GM12875 (cell line): ENCODE measurements around the gene TTC19.
"Not testable (repeated sequence)": the region's sequence is repeated elsewhere in the genome, so short reads cannot be mapped to it uniquely, and the experiment has no call there.

ENCODE experiments used
- H3K4me3 ChIP-seq: one replicate; pipeline ENCODE4 v1.5.1; 2011; ENCODE audit warnings: low read depth, low read length, control low read depth
- TF ChIP-seq, protein P1 (sequence below): IDR thresholded peaks from 2 replicates; pipeline ENCODE4 v1.5.1; 2011; ENCODE audit warnings: low read depth, mild to moderate bottlenecking, control low read depth, inconsistent platforms, low read length, moderate library complexity, borderline replicate concordance; ENCODE audit not compliant: insufficient read depth

Gene TTC19

DNA sequence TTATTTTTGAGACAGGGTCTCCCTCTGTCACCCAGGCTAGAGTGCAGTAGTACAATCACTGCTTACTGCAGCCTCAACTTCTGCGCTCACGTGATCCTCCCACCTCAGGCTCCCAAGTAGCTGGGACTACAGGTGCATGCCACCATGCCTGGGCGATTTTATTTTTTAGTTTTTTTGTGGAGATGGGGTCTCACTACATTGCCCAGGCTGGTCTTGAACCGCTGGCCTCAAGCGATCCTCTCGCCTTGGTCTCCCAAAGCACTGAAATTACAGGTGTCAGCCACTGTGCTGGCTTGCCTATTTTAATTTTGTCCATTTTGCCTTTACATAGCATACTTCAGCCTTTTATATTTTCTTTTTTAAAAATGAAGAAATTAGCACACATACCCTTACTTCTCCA lies 51.2 kb downstream of the TTC19 start:
- TF ChIP-seq, protein P1, sequence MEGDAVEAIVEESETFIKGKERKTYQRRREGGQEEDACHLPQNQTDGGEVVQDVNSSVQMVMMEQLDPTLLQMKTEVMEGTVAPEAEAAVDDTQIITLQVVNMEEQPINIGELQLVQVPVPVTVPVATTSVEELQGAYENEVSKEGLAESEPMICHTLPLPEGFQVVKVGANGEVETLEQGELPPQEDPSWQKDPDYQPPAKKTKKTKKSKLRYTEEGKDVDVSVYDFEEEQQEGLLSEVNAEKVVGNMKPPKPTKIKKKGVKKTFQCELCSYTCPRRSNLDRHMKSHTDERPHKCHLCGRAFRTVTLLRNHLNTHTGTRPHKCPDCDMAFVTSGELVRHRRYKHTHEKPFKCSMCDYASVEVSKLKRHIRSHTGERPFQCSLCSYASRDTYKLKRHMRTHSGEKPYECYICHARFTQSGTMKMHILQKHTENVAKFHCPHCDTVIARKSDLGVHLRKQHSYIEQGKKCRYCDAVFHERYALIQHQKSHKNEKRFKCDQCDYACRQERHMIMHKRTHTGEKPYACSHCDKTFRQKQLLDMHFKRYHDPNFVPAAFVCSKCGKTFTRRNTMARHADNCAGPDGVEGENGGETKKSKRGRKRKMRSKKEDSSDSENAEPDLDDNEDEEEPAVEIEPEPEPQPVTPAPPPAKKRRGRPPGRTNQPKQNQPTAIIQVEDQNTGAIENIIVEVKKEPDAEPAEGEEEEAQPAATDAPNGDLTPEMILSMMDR, result no peak
- H3K4me3 ChIP-seq, result no peak overlapping the region

DNA sequence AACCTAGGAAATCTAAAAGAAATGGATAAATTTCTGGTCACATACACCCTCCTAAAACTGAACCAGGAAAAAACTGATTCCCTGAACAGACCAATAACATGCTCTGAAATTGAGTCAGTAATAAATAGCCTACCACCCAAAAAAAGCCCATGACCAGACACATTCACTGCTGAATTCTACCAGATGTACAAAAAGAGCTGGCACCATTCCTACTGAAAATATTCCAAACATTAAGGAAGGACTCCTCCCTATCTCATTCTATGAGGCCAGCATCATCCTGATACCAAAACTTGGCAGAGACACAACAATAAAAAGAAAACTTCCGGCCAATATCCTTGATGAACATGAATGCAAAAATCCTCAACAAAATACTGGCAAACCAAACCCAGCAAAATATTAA lies 52.9 kb downstream of the TTC19 start:
- TF ChIP-seq, protein P1, result no peak
- H3K4me3 ChIP-seq, result no peak overlapping the region

DNA sequence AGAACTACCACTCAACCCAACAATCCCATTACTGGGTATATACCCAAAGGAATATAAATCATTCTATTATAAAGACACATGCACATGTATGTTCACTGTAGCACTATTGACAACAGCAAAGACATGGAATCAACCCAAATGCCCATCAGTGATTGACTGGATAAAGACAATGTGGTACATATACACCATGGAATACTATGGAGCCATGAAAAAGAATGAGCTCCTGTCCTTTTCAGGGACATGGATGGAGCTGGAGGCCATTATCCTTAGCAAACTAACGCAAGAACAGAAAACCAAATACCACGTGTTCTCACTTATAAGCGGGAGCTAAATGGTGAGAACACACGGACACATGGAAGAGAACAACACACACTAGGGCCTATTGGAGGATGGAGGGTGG lies 55.5 kb downstream of the TTC19 start:
- not testable (repeated sequence) for H3K4me3 ChIP-seq

DNA sequence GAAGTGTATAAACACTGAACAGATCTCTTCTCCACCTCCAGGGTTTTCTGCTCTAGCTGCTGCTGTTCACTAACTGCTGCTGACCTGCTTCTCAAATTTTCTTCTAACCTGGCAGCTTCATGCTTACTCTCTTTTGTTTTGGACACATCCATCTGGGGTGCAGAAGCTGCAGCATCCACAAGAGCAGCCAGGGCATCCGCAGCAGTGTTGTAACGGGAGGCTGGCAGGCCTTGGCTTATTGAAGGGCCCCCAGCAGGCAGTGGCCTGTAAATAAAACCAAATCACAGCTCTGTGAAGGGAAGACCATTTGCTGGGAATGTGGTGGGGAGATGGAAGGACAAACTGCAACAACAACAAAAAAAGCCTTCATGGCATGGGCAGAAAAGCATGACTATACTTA lies 62.0 kb downstream of the TTC19 start:
- TF ChIP-seq, protein P1, result no peak
- no peak overlapping the region for H3K4me3 ChIP-seq

DNA sequence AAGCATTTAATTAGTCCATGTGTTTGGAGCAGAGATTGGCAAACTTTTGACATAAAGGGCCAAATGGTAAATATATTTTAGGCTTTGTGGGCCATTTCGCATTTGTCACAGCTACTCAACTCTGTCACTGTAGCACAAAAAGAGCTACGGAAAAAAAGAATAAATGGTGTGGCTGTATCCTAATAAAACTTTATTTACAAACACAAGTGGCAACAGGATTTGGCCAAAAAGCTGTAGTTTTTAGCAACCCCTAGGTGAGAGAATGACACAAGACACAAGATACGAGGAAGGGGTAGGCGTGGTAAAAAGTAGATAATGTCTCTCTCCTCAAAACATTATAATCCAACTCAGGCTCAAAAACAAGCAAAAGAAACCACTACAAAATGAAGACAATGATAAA lies 66.5 kb downstream of the TTC19 start:
- TF ChIP-seq, protein P1, result no peak
- H3K4me3 ChIP-seq, result no peak overlapping the region

DNA sequence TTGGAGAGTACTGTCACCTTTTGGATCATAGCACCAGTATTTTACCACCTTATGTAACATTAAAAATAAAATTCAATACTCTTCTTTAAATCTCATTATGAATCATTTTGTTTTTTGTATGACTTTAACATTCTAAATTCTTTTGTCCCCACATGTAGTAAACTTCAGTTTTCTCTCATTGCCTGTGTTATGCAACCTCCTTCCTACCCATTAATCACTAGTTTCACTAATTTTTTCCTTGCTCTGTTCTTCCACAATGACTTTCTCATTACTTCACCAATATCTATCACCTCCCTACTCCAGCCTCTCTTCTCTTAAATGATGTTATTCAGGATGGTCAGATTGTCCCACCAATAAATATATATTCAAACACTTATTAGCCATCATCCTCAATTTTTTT lies 68.7 kb downstream of the TTC19 start:
- TF ChIP-seq, protein P1, result no peak
- no peak overlapping the region for H3K4me3 ChIP-seq

DNA sequence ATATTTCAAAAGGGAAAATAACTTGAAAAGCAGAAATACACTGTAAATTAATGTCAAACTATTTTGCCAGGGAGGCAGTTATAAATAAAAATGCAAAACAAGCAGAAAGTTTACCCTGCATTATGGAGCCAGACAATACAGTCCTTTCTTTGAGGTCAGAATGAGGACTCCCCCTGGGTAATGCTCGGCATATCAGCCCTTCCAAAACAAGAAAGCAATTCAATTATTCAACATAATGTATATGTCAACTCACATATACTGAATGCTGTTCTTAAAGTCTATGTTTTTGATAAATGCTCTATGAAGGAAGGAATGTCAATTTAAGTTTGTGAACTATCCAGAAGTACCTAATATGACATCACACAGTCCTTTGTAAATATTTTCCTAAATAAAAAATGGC lies 72.4 kb downstream of the TTC19 start:
- no peak overlapping the region for H3K4me3 ChIP-seq
- TF ChIP-seq, protein P1, result no peak

DNA sequence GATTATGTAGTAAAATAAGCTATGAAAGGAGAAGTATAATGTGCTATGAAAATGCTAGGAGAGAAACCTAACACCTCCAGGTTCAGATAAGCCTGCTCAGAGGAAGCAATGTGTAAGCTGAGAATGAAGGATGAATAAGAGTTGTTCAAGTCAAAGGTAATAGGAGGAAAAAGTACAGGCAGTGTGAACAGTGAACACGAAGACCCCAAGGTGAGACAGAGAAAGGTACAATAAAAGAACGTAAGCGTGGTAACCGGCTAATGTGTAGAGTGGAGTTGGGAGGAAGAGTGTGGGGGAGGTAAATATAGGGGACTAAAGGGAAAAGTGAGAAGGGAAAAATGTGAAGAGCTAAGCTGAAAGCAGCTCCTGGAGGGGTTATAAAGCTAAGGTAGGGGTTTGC lies 74.2 kb downstream of the TTC19 start:
- TF ChIP-seq, protein P1, result no peak
- H3K4me3 ChIP-seq, result no peak overlapping the region
